IPS-NIHi7 (cell line): ENCODE data around the gene NAGS.
A peak's percentile ranks its signal among the peaks of the same experiment; 100 is the strongest.
"Not testable (repeated sequence)": the region's sequence is repeated elsewhere in the genome, so short reads cannot be mapped to it uniquely, and the experiment has no call there.

Experiments used
- DNase-seq: peaks from one replicate; pipeline ENCODE4 v3.0.0; 2012; ENCODE audit warnings: mixed read lengths; ENCODE audit errors: extremely low spot score

Gene NAGS

GRCh38 chr17:43983515-43984411, 20.7 kb upstream of the NAGS start:
- DNase-seq, result peak; percentile 69

GRCh38 chr17:43984521-43984920, 19.9 kb upstream of the NAGS start:
- peak; percentile 26 for DNase-seq

GRCh38 chr17:43986225-43986981, 18.0 kb upstream of the NAGS start:
- peak; percentile 3 for DNase-seq

GRCh38 chr17:43987131-43988021, 17.0 kb upstream of the NAGS start:
- DNase-seq, result peak; percentile 4

- no peak for DNase-seq
These were observed 16.1 kb upstream of the NAGS start for GRCh38 chr17:43988301-43988700.

- no peak for DNase-seq
These were observed 11.8 kb upstream of the NAGS start for GRCh38 chr17:43992641-43993040.

GRCh38 chr17:43994272-43995149, 9.9 kb upstream of the NAGS start:
- DNase-seq, result peak; percentile 79

GRCh38 chr17:43995150-43995471, 9.3 kb upstream of the NAGS start:
- no peak for DNase-seq

GRCh38 chr17:43997180-43997579, 7.2 kb upstream of the NAGS start:
- not testable (repeated sequence) for DNase-seq

GRCh38 chr17:43998552-43998951, 5.9 kb upstream of the NAGS start:
- DNase-seq, result no peak

- no peak for DNase-seq
These were observed 5.4 kb upstream of the NAGS start for GRCh38 chr17:43999024-43999423.

- DNase-seq, result no peak
These were observed 4.1 kb upstream of the NAGS start for GRCh38 chr17:44000141-44000860.

GRCh38 chr17:44000871-44001460, 3.5 kb upstream of the NAGS start:
- DNase-seq, result no peak

- DNase-seq, result no peak
These were observed 2.9 kb upstream of the NAGS start for GRCh38 chr17:44001461-44001920.

- DNase-seq, result no peak
These were observed 2.1 kb upstream of the NAGS start for GRCh38 chr17:44002141-44002848.

- no peak for DNase-seq
These were observed 522 bp downstream of the NAGS start for GRCh38 chr17:44004761-44005526.

- peak; percentile 74 for DNase-seq
These were observed 1.3 kb downstream of the NAGS start for GRCh38 chr17:44005527-44006271.

GRCh38 chr17:44006272-44006597, 1.8 kb downstream of the NAGS start:
- DNase-seq, result no peak
